NB4 (cell line): ENCODE results near the gene TFEB.

Experiments used
- DNase-seq: peaks from one replicate; pipeline ENCODE4 v3.0.0; 2010; ENCODE audit warnings: low read depth
- H3K4me3 ChIP-seq: one replicate; pipeline ENCODE4 v1.5.1; 2011; ENCODE audit warnings: mild to moderate bottlenecking, low read depth, low read length, moderate library complexity
- CTCF ChIP-seq: IDR thresholded peaks from one replicate; pipeline ENCODE4 v1.5.1; 2012; ENCODE audit warnings: low read depth, low read length
- MAX ChIP-seq: IDR thresholded peaks from 2 replicates; pipeline ENCODE4 v1.6.1; 2011; ENCODE audit warnings: low read depth, low read length
- MYC ChIP-seq: IDR thresholded peaks from 2 replicates; pipeline ENCODE4 v1.6.1; 2011; ENCODE audit warnings: low read depth, low read length
- POLR2A ChIP-seq: IDR thresholded peaks from 2 replicates; pipeline ENCODE4 v1.6.1; 2011; ENCODE audit warnings: mild to moderate bottlenecking; ENCODE audit not compliant: insufficient read length; ENCODE audit errors: extremely low read depth

The TFEB gene

DNA sequence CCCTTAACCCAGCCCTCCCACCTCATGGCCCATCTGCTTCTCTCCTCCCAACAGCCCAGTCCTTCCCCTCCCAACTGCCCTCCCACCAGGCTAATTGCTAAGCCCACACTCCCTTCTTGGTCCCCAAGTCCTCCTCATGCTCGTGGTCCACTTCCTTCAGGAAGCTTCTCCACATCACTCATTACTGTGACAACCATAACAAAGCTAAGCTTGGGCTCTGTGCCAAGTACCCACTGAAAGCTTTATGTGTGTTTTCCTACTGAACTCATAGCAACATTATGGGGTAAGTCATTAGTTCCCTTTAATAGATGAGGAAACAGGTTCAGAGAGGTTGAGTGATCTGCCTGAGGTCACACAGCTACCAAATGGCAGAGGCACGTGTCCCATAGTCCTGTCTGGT, 28.1 kb upstream of the TFEB start:
- TF ChIP-seq CTCF: no peak
- TF ChIP-seq MYC: no peak
- no peak for TF ChIP-seq POLR2A
- DNase-seq: no peak

DNA sequence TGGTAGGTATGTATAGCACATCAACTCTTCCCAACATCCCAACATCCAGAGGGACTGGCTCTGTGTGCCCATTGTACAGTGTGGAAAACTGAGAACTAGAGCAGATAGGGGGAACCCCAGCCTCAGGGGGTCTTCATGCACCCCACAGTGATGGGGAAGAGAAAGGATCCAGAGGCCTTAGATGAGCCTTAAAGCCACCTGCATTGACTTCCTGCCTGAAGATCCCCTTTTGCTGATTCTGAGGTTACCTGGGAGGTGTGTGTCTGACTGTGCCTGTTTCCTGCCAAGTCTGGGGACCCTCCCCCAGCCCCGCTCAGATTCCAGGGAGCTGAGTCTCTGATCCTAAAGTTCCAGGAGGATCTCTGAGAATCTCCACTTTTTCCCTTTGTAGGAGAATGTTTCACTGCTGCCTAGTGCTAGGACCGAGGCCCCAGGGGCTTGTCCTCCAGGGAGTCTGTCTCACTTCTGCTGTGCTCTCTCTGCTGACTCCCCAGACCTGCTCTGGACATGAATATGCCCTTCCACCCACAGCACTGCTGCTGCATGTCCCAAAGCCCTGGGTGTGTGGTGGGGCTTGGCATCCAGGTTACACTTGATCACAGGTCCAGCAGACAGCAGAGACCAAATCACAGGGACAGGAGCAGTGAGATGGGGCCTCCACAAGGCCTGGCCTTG, 24.6 kb upstream of the TFEB start:
- TF ChIP-seq POLR2A (no peak), CTCF (no peak), MYC (no peak), MAX (no peak)
- DNase-seq: no peak

More for the DNA sequence above, 28.1 kb upstream of the TFEB start:
- H3K4me3 ChIP-seq: no peak overlapping the region

GRCh38 chr6:41759106-41759904, 23.9 kb upstream of the TFEB start:
- TF ChIP-seq POLR2A: no peak
- no peak for TF ChIP-seq MAX
- no peak for TF ChIP-seq CTCF
- no peak for TF ChIP-seq MYC
- DNase-seq: no peak
- no peak overlapping the region for H3K4me3 ChIP-seq

More for the DNA sequence above, 24.6 kb upstream of the TFEB start:
- no peak overlapping the region for H3K4me3 ChIP-seq

DNA sequence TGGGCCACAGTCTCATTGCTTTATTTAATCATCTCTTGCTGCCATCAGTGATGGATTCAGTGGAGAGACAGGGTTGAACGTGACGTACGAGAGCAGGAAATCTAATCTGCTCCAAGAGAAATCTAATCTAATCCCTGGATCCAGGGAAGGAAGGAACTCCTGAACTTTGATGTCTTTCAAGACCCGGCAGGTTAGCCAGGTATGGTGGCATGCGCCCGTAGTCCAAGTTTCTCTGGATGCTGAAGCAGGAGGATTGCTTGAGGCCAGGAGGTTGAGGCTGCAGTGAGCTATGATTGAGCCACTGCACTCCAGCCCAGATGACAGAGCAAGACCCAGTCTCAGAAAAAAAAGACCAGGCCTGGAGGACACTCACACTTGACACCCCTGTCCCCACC, 23.2 kb upstream of the TFEB start:
- no peak overlapping the region for H3K4me3 ChIP-seq
- no peak for TF ChIP-seq CTCF
- no peak for TF ChIP-seq MYC
- TF ChIP-seq POLR2A: no peak
- no peak for TF ChIP-seq MAX
- no peak for DNase-seq

DNA sequence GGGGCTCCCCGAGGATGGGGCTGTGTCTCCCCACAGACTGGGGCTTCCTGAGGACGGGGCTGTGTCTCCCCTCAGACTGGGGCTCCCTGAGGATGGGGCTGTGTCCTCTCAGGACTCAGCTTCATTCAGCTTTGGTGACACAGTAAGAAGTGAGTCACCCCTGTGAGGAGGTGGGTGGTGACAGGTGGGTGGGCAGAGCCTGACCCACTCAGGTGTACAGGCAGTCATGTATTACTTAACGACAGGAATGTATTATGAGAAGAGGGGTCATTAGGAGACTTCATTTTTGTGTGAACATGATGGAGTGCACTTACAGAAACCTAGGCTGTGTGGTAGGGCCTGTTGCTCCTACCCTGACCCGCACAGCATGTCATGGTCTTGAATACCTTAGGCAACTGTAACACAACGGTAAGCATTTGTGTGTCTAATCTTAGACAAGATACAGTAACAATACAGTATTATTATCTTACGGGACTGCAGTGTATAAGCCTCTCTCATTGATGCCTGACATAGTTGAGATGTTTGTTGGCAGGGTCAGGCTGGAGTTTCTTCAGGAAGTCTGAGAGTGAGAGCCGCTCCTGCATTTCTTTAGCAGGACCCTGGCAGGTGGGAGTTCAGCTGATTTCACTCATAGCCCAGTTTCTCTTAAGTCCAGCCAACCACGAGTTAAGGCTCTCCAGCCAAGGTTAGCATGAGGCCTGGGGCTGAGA, 22.7 kb upstream of the TFEB start:
- TF ChIP-seq MAX (no peak), POLR2A (no peak), CTCF (no peak), MYC (no peak)
- H3K4me3 ChIP-seq: no peak overlapping the region
- no peak for DNase-seq
